AG09309 (cell line): ENCODE results near the gene CD302.
A peak's percentile ranks its signal among the peaks of the same experiment; 100 is the strongest.
"Not testable (repeated sequence)": the region's sequence is repeated elsewhere in the genome, so short reads cannot be mapped to it uniquely, and the experiment has no call there.

Experiments
- DNase-seq: peaks from one replicate; pipeline ENCODE4 v3.0.0-alpha.2; 2010; ENCODE audit warnings: low read depth
- H3K4me3 ChIP-seq: 2 replicates; pipeline ENCODE4 v1.5.1; 2011; ENCODE audit warnings: mild to moderate bottlenecking, low read depth, low read length, moderate library complexity; ENCODE audit not compliant: control insufficient read depth
- TF ChIP-seq, protein P1 (sequence below): IDR thresholded peaks from 2 replicates; pipeline ENCODE4 v1.5.1; 2011; ENCODE audit warnings: mild to moderate bottlenecking, low read depth, low read length, inconsistent platforms; ENCODE audit not compliant: insufficient read depth, control insufficient read depth; ENCODE audit errors: missing control alignments

The CD302 gene

DNA sequence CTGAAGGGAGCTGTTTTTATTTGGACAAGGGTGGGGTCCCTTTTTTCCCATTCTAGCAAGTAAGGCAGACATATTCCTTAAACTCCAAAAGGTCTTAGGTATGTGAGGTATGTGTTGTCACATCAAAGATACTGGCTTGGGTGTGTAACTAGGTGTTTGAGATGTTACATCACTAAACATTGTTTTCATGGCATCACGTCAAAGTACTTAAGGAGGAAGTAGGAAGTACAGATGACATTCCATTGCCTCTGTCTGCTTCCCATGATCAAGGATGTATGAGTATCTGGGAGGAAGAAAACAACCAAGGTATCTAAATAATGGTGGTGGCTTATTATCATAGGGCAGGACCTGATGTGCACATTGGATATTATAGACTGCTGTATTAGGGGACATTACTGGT, 39.3 kb downstream of the CD302 start:
- DNase-seq, result no peak
- H3K4me3 ChIP-seq, result no peak overlapping the region
- TF ChIP-seq, protein P1, sequence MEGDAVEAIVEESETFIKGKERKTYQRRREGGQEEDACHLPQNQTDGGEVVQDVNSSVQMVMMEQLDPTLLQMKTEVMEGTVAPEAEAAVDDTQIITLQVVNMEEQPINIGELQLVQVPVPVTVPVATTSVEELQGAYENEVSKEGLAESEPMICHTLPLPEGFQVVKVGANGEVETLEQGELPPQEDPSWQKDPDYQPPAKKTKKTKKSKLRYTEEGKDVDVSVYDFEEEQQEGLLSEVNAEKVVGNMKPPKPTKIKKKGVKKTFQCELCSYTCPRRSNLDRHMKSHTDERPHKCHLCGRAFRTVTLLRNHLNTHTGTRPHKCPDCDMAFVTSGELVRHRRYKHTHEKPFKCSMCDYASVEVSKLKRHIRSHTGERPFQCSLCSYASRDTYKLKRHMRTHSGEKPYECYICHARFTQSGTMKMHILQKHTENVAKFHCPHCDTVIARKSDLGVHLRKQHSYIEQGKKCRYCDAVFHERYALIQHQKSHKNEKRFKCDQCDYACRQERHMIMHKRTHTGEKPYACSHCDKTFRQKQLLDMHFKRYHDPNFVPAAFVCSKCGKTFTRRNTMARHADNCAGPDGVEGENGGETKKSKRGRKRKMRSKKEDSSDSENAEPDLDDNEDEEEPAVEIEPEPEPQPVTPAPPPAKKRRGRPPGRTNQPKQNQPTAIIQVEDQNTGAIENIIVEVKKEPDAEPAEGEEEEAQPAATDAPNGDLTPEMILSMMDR, result no peak

DNA sequence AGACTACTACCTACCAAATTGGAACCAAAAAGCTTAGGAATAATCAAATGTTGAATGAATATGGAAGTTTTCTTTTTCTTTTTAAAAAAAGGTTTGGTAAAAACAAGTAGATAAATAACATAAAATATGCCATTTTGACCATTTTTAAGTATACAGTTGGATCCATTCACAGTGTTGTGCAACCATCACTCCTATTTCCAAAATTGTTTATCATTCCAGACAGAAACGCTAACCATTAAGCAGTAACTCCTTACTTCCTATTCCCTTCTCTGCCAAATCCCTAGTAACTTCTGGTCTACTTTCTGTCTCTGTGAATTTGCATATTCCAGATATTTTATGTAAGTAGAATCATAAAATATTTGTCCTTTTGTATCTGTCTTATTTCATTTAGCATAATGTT, 39.8 kb downstream of the CD302 start:
- TF ChIP-seq, protein P1, result no peak
- no peak overlapping the region for H3K4me3 ChIP-seq
- DNase-seq, result no peak

DNA sequence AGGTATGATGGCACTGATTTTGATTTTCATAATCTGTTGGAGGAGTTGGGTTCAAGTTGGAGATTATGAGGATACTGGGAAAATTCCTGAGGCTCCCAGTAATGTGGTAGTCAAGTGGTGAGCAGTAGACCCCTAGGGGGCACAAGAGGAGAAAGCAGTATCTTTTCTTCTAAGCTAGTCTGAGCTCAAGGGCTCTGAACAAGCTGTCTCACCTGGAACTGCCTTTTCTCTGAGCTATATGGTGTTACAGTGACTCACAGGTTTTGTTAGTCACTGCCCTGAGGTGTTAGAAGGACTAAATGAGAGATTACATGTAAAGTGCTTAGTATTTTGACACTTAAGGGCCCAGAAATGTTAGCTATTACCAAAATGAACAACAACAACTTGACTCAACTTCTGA, 42.2 kb downstream of the CD302 start:
- no peak overlapping the region for H3K4me3 ChIP-seq
- DNase-seq, result no peak
- TF ChIP-seq, protein P1, result peak; percentile 46

DNA sequence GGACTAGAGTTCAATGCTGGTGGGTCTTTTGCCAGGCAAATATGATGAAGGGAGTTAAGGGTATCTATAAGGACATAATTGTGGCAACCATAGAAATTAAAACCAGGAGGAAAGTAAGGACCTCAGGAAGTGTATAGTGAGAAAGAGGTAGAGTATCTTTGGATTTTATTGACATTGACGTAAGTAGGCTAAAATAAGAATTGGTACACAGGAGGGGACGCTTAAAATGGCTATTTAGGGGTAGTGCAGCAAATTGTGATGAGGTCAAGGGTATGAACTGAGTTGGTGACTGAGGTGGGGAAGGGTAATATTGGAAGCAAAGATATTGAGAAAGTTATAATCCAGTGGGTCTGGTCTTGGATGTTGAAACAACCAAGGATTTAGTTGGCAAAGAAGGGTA, 43.0 kb downstream of the CD302 start:
- H3K4me3 ChIP-seq, result no peak overlapping the region
- no peak for DNase-seq
- TF ChIP-seq, protein P1, result no peak

DNA sequence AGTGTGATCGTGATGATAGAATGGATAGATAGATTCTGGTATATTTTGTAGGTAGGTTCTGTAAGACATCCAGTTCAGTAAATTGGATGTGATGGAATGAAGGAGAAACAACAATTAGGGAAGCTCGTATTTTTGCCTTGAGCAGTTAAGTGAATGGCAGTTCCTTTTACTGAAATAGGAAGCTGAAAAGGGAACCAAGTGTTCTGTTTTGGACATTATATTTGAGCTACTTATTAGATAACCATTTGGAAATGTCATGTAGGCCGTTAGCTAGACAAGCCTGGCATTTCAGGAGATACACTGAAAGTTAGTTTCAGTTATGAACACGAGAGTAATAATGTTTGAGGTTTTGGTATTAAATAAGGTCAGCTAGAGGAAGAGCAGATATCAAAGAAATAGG, 44.2 kb downstream of the CD302 start:
- DNase-seq, result no peak
- H3K4me3 ChIP-seq, result no peak overlapping the region
- TF ChIP-seq, protein P1, result no peak

DNA sequence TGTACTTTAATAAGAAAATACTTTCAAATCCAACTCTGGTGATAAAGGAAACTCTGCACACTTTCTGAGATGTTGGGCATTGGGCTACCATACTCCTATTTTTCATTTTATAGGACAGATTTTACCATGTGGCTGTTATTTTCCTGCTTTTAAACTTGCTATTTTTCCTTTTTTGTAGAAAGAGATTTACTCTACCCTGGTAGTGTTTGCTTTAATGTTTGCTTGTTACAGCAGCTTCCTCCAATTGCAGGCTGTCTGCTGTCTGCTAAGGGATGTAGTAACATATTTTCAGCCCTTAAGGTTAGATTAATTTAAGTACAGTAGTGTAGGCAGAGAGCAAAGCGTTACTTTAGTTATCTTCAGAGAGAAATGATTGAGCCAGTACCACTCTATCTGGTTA, 47.1 kb downstream of the CD302 start:
- no peak overlapping the region for H3K4me3 ChIP-seq
- TF ChIP-seq, protein P1, result no peak
- DNase-seq, result no peak

DNA sequence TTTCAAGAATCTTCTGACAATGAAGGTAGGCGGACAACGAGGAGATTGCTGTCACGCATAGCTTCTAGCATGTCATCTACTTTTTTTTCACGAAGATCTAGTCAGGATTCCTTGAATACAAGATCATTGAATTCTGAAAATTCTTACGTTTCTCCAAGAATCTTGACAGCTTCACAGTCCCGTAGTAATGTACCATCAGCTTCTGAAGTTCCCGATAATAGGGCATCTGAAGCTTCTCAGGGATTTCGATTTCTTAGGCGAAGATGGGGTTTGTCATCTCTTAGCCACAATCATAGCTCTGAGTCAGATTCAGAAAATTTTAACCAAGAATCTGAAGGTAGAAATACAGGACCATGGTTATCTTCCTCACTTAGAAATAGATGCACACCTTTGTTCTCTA, 49.9 kb downstream of the CD302 start:
- no peak overlapping the region for H3K4me3 ChIP-seq
- TF ChIP-seq, protein P1, result no peak
- no peak for DNase-seq

DNA sequence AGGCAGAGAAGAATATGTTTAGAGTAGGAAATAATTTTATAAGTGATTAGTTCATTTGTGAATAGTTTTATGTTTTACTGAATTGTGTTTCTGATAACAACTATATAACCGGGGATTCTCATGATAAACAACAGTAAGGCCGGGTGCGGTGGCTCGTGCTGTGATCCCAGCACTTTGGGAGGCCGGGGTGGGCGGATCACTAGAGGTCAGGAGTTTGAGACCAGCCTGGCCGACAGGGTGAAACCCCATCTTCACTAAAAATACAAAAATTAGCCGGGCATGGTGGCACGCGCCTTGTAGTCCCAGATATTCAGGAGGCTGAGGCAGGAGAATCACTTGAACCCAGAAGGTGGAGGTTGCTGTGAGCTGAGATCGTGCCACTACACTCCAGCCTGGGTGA, 52.8 kb downstream of the CD302 start:
- not testable (repeated sequence) for DNase-seq

More for the DNA sequence above, 52.8 kb downstream of the CD302 start:
- H3K4me3 ChIP-seq, result not testable (repeated sequence)
